ENCODE measurements around the gene ADGRV1.

ADGRV1 gene

GRCh38 chr5:91164424-91164823 lies 605.8 kb downstream of the ADGRV1 start:
- no peak for DNase-seq (ENCODE audit: low read depth)
- no peak for TF ChIP-seq CTCF (conservative IDR thresholded peaks at IDR 0.05; ENCODE audit: low read depth, low read length)
- H3K4me3 ChIP-seq (ENCODE audit: low read length) = no peak overlapping the region

- DNase-seq (ENCODE audit: low read depth) = no peak
- TF ChIP-seq CTCF (conservative IDR thresholded peaks at IDR 0.05; ENCODE audit: low read depth, low read length) = no peak
Measured at GRCh38 chr5:91166059-91166807, 607.6 kb downstream of the ADGRV1 start.

GRCh38 chr5:91168859-91169258 lies 610.3 kb downstream of the ADGRV1 start:
- no peak for TF ChIP-seq CTCF (conservative IDR thresholded peaks at IDR 0.05; ENCODE audit: low read depth, low read length)
- no peak for DNase-seq (ENCODE audit: low read depth)
- no peak overlapping the region for H3K4me3 ChIP-seq (ENCODE audit: low read length)

More at GRCh38 chr5:91166059-91166807, 607.6 kb downstream of the ADGRV1 start:
- no peak overlapping the region for H3K4me3 ChIP-seq (ENCODE audit: low read length)

GRCh38 chr5:91170266-91170665 lies 611.7 kb downstream of the ADGRV1 start:
- no peak overlapping the region for H3K4me3 ChIP-seq (ENCODE audit: low read length)
- no peak for DNase-seq (ENCODE audit: low read depth)
- no peak for TF ChIP-seq CTCF (conservative IDR thresholded peaks at IDR 0.05; ENCODE audit: low read depth, low read length)

GRCh38 chr5:91171322-91171721 lies 612.7 kb downstream of the ADGRV1 start:
- H3K4me3 ChIP-seq (ENCODE audit: low read length) = no peak overlapping the region
- DNase-seq (ENCODE audit: low read depth) = no peak
- TF ChIP-seq CTCF (conservative IDR thresholded peaks at IDR 0.05; ENCODE audit: low read depth, low read length) = no peak

- DNase-seq (ENCODE audit: low read depth) = no peak
- no peak for TF ChIP-seq CTCF (conservative IDR thresholded peaks at IDR 0.05; ENCODE audit: low read depth, low read length)
- H3K4me3 ChIP-seq (ENCODE audit: low read length) = no peak overlapping the region
Measured at GRCh38 chr5:91174396-91174795, 615.8 kb downstream of the ADGRV1 start.

- DNase-seq (ENCODE audit: low read depth) = no peak
- no peak overlapping the region for H3K4me3 ChIP-seq (ENCODE audit: low read length)
- TF ChIP-seq CTCF (conservative IDR thresholded peaks at IDR 0.05; ENCODE audit: low read depth, low read length) = no peak
Measured at GRCh38 chr5:91175708-91176107, 617.1 kb downstream of the ADGRV1 start.

Measured in retinal pigment epithelial cell (primary cell).